A549 (cell line): ENCODE data around the gene FOCAD. TPM values are rescaled to one million over a fixed set of nuclear protein-coding genes. Genes with fewer than 3 reads are reported as not detected.

Experiments used
- ATAC-seq, 2 experiments: fragments of 200-7000 bp in 1 of 2; fragments of >200 bp in 1 of 2; cut with Nextera tagmentation in 1 of 2; cut with Tn5 transposase in 1 of 2; 3 replicates each; pipeline versions ENCODE4 v1.8.0 to v1.9.1; 2018 to 2020; ENCODE audit warnings: mild to moderate bottlenecking in 1 of 2, moderate library complexity in 1 of 2
- CTCF ChIA-PET: fragments of 300-600 bp; sonication (Branson Sonifier 250); formaldehyde crosslinking; extraction: SDS; loops from one replicate; lab custom pipeline; 2021; ENCODE audit warnings: antibody characterized with exemption, inconsistent platforms; lab: Yijun Ruan, JAX
- POLR2A ChIA-PET: fragments of 350-600 bp; formaldehyde crosslinking; extraction: SDS; loops from one replicate; lab custom pipeline; 2021; ENCODE audit warnings: antibody characterized with exemption, inconsistent platforms; lab: Yijun Ruan, JAX
- DNase-seq, 2 experiments: peaks; one replicate each; pipeline versions ENCODE4 v3.0.0 to v3.0.0-alpha.2; 2011 to 2016; ENCODE audit warnings: low read depth in 1 of 2, low spot score in 1 of 2
- FAIRE-seq: peaks from 2 replicates; lab custom pipeline; 2011; peaks lifted over from hg19 to GRCh38; lab: Jason Lieb, UNC
- H3K27ac ChIP-seq, 2 experiments: fragments of >200 bp; sonication (Bioruptor Twin); formaldehyde crosslinking; 3 replicates each; pipeline ENCODE4 v1.5.1; 2016 to 2017
- H3K4me1 ChIP-seq: fragments of >200 bp; sonication (Bioruptor Twin); formaldehyde crosslinking; 3 replicates; pipeline ENCODE4 v1.6.1; 2016
- H3K4me2 ChIP-seq: fragments of >200 bp; sonication (Bioruptor Twin); formaldehyde crosslinking; 3 replicates; pipeline ENCODE4 v1.6.1; 2016
- H3K4me3 ChIP-seq: fragments of >200 bp; sonication (Bioruptor Twin); formaldehyde crosslinking; 3 replicates; pipeline ENCODE4 v1.5.1; 2016
- H3K9me3 ChIP-seq: fragments of >200 bp; sonication (Bioruptor Twin); formaldehyde crosslinking; 3 replicates; pipeline ENCODE4 v1.6.1; 2016
- CBX8 ChIP-seq: fragments of 200-600 bp; sonication (generic); IDR thresholded peaks from 2 replicates; pipeline ENCODE4 v1.6.1; 2016
- CEBPB ChIP-seq, 2 experiments: fragments of >200 bp in 1 of 2; sonication (Bioruptor Twin) in 1 of 2; formaldehyde crosslinking in 1 of 2; IDR thresholded peaks; 2 replicates each; pipeline ENCODE4 v1.6.1; 2012 to 2016
- EHF ChIP-seq: fragments of 250-450 bp; sonication (Bioruptor Pico); IDR thresholded peaks from 2 replicates; pipeline ENCODE4 v1.5.0; 2020; ENCODE audit warnings: mild to moderate bottlenecking
- HEYL ChIP-seq: fragments of 250-450 bp; sonication (Bioruptor Pico); IDR thresholded peaks from 2 replicates; pipeline ENCODE4 v1.8.0; 2021; ENCODE audit warnings: mild to moderate bottlenecking, moderate library complexity
- HOXA7 ChIP-seq: fragments of 250-450 bp; sonication (Bioruptor Pico); IDR thresholded peaks from 2 replicates; pipeline ENCODE4 v1.5.0; 2020; ENCODE audit warnings: mild to moderate bottlenecking, moderate library complexity
- HOXB5 ChIP-seq: fragments of 250-450 bp; sonication (Bioruptor Pico); IDR thresholded peaks from 2 replicates; pipeline ENCODE4 v1.5.0; 2020; ENCODE audit warnings: mild to moderate bottlenecking, moderate library complexity
- JUNB ChIP-seq: fragments of >200 bp; sonication (Bioruptor Twin); formaldehyde crosslinking; IDR thresholded peaks from 2 replicates; pipeline ENCODE4 v1.6.1; 2016
- NPAS2 ChIP-seq: fragments of 250-450 bp; sonication (Bioruptor Pico); IDR thresholded peaks from 2 replicates; pipeline ENCODE4 v1.8.0; 2022; ENCODE audit warnings: mild to moderate bottlenecking, moderate library complexity, borderline replicate concordance
- POLR2AphosphoS2 ChIP-seq: conservative IDR thresholded peaks from 2 replicates; pipeline ENCODE4 v1.6.1; 2012; ENCODE audit warnings: low read length, improper control_type of control experiment, inconsistent platforms
- SMC3 ChIP-seq: fragments of >200 bp; sonication (Bioruptor Twin); formaldehyde crosslinking; IDR thresholded peaks from 3 replicates; pipeline ENCODE4 v1.6.1; 2018; ENCODE audit warnings: inconsistent platforms
- WGBS: methylation state at CpG from one replicate; pipeline ENCODE4 v1.1.6; 2017; ENCODE audit errors: missing lambda C conversion rate; 5-methylcytosine and 5-hydroxymethylcytosine counted together
- polyA plus RNA-seq, 4 experiments: library from polyadenylated mRNA; depleted of rRNA in 3 of 4; stranded (reverse); fragments of >200 nt; fragmentation: RNase III in 1 of 4; extraction: RNeasy Plus Mini Kit Qiagen cat#74134 plus additional on column Dnase treatment in 1 of 4; gene quantifications; 2 replicates in 3 of 4; 3 replicates in 1 of 4; pipeline ENCODE4 v1.2.3, GENCODE V29; 2011 to 2017
- TF ChIP-seq, protein P1 (sequence below): IDR thresholded peaks from 2 replicates; pipeline ENCODE4 v1.6.1; 2012
- TF ChIP-seq, protein P2 (sequence below): IDR thresholded peaks from 2 replicates; pipeline ENCODE4 v1.6.1; 2012
- TF ChIP-seq, protein P3 (sequence below): fragments of 200-600 bp; sonication (generic); IDR thresholded peaks from 2 replicates; pipeline ENCODE4 v1.6.1; 2016; ENCODE audit warnings: antibody characterized with exemption, mild to moderate bottlenecking, moderate library complexity
- TF ChIP-seq, protein P4 (sequence below): fragments of >200 bp; sonication (Bioruptor Twin); formaldehyde crosslinking; IDR thresholded peaks from 2 replicates; pipeline ENCODE4 v1.6.1; 2016
- TF ChIP-seq, protein P5 (sequence below): fragments of >200 bp; sonication (Bioruptor Twin); formaldehyde crosslinking; IDR thresholded peaks from 3 replicates; pipeline ENCODE4 v1.5.1; 2016
- TF ChIP-seq, protein P6 (sequence below): fragments of 450-650 bp; IDR thresholded peaks from 2 replicates; pipeline ENCODE4 v1.6.1; 2014; ENCODE audit warnings: antibody characterized with exemption
- TF ChIP-seq, protein P7 (sequence below): fragments of 250-450 bp; sonication (Bioruptor Pico); IDR thresholded peaks from 2 replicates; pipeline ENCODE4 v1.5.0; 2020; ENCODE audit warnings: low read depth, mild to moderate bottlenecking, moderate library complexity

Gene FOCAD
- polyA plus RNA-seq, 2 of the 4 experiments (the other 2 are of a cell fraction): 22.0 to 53.8 TPM

DNA sequence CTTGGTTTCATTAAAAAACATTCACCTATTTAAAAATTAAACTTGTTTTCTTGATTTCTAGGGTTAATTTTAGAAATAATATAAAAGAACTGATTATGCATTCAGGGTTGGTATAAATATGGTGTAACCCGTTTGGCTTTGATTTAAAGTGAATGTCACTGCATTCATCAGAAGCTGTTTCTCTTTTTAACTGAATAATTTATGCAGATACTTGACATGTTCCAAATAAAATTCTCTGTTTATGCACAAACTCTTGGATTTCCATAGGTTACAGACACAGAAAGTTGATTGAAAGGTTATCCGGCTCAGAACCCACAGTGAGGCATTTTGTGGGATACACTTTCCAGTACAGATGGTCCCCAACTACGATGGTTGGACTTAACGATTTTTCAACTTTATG, 186.1 kb downstream of the FOCAD start:
- ChIA-PET CTCF (interaction anchor here (1.0 kb wide), 1 partner anchor 71 kb away, joined by 3 read pairs; no protein-coding TSS in a partner anchor), POLR2A (no interaction called here)
- Histone ChIP-seq H3K4me3 (no peak overlapping the region), H3K9me3 (no peaks in the 10 kb centered on the region), H3K27ac (no peak overlapping the region), H3K4me2 (no peak overlapping the region), H3K4me1 (no peaks in the 10 kb centered on the region)
- no peak for ATAC-seq
- DNase-seq: no peak
- TF ChIP-seq, protein P1, sequence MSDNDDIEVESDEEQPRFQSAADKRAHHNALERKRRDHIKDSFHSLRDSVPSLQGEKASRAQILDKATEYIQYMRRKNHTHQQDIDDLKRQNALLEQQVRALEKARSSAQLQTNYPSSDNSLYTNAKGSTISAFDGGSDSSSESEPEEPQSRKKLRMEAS: no peak
- no peak for TF ChIP-seq HOXB5 (CRISPR knock-in tag)
- no peak for TF ChIP-seq JUNB
- TF ChIP-seq HEYL (CRISPR knock-in tag): no peak
- no peak for TF ChIP-seq EHF (CRISPR knock-in tag)
- TF ChIP-seq POLR2AphosphoS2: no peak
- no peak for TF ChIP-seq NPAS2 (CRISPR knock-in tag)
- no peak for TF ChIP-seq SMC3
- TF ChIP-seq, protein P2, sequence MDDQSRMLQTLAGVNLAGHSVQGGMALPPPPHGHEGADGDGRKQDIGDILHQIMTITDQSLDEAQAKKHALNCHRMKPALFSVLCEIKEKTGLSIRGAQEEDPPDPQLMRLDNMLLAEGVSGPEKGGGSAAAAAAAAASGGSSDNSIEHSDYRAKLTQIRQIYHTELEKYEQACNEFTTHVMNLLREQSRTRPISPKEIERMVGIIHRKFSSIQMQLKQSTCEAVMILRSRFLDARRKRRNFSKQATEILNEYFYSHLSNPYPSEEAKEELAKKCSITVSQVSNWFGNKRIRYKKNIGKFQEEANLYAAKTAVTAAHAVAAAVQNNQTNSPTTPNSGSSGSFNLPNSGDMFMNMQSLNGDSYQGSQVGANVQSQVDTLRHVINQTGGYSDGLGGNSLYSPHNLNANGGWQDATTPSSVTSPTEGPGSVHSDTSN: no peak
- TF ChIP-seq, protein P3, sequence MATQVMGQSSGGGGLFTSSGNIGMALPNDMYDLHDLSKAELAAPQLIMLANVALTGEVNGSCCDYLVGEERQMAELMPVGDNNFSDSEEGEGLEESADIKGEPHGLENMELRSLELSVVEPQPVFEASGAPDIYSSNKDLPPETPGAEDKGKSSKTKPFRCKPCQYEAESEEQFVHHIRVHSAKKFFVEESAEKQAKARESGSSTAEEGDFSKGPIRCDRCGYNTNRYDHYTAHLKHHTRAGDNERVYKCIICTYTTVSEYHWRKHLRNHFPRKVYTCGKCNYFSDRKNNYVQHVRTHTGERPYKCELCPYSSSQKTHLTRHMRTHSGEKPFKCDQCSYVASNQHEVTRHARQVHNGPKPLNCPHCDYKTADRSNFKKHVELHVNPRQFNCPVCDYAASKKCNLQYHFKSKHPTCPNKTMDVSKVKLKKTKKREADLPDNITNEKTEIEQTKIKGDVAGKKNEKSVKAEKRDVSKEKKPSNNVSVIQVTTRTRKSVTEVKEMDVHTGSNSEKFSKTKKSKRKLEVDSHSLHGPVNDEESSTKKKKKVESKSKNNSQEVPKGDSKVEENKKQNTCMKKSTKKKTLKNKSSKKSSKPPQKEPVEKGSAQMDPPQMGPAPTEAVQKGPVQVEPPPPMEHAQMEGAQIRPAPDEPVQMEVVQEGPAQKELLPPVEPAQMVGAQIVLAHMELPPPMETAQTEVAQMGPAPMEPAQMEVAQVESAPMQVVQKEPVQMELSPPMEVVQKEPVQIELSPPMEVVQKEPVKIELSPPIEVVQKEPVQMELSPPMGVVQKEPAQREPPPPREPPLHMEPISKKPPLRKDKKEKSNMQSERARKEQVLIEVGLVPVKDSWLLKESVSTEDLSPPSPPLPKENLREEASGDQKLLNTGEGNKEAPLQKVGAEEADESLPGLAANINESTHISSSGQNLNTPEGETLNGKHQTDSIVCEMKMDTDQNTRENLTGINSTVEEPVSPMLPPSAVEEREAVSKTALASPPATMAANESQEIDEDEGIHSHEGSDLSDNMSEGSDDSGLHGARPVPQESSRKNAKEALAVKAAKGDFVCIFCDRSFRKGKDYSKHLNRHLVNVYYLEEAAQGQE: no peak
- TF ChIP-seq, protein P4, sequence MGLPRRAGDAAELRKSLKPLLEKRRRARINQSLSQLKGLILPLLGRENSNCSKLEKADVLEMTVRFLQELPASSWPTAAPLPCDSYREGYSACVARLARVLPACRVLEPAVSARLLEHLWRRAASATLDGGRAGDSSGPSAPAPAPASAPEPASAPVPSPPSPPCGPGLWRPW: no peak
- TF ChIP-seq HOXA7 (CRISPR knock-in tag): no peak
- TF ChIP-seq, protein P5, sequence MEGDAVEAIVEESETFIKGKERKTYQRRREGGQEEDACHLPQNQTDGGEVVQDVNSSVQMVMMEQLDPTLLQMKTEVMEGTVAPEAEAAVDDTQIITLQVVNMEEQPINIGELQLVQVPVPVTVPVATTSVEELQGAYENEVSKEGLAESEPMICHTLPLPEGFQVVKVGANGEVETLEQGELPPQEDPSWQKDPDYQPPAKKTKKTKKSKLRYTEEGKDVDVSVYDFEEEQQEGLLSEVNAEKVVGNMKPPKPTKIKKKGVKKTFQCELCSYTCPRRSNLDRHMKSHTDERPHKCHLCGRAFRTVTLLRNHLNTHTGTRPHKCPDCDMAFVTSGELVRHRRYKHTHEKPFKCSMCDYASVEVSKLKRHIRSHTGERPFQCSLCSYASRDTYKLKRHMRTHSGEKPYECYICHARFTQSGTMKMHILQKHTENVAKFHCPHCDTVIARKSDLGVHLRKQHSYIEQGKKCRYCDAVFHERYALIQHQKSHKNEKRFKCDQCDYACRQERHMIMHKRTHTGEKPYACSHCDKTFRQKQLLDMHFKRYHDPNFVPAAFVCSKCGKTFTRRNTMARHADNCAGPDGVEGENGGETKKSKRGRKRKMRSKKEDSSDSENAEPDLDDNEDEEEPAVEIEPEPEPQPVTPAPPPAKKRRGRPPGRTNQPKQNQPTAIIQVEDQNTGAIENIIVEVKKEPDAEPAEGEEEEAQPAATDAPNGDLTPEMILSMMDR: no peak
- TF ChIP-seq CBX8: no peak
- TF ChIP-seq, protein P6, sequence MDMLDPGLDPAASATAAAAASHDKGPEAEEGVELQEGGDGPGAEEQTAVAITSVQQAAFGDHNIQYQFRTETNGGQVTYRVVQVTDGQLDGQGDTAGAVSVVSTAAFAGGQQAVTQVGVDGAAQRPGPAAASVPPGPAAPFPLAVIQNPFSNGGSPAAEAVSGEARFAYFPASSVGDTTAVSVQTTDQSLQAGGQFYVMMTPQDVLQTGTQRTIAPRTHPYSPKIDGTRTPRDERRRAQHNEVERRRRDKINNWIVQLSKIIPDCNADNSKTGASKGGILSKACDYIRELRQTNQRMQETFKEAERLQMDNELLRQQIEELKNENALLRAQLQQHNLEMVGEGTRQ: no peak
- FAIRE-seq: peak; percentile 23
- WGBS: 91% methylated on average over 4 of the region's 4 CpGs

DNA sequence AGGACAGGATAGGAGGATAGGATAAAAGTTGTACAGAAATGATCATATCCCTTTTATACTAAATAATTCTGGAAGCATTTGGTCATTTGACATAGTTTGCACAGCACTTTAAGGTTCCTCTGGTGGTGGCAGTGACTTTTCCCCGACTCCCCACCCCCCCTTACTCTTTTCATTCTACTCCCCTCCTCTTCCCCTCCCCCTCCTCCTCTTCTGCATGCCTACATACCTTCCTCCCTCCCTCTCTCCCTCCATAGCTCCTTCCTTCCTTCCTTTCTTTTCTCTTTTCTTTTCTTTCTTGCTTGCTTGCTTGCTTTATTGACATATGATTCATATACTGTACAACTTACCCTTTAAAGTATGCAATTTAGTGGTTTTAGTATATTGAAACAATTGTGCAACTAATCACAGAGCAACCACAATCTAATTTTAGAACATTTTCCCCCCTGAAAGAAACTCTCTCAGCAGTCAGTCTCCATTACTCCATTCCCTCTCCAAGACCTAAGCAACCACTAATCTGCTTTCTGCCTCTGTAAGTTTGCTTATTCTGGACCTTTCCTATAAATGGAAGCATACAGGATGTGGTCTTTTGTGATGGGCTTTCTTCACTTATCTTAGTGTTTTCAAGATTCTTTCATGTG, 188.4 kb downstream of the FOCAD start:
- ATAC-seq: no peak
- TF ChIP-seq, protein P7, sequence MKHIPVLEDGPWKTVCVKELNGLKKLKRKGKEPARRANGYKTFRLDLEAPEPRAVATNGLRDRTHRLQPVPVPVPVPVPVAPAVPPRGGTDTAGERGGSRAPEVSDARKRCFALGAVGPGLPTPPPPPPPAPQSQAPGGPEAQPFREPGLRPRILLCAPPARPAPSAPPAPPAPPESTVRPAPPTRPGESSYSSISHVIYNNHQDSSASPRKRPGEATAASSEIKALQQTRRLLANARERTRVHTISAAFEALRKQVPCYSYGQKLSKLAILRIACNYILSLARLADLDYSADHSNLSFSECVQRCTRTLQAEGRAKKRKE (CRISPR knock-in tag): no peak
- no peak for TF ChIP-seq CEBPB (IDR thresholded peaks at IDR 0.05)
- no peak overlapping the region for H3K27ac ChIP-seq
- H3K4me2 ChIP-seq: no peak overlapping the region
- CTCF ChIA-PET: interaction anchor here (0.6 kb wide), 1 partner anchor 35 kb away, joined by 3 read pairs; no protein-coding TSS in a partner anchor
- 21% methylated on average over 1 of the region's 1 CpG for WGBS
- no peak for DNase-seq
- FAIRE-seq: no peak
- H3K4me1 ChIP-seq: no peaks in the 10 kb centered on the region
- POLR2A ChIA-PET: no interaction called here
- H3K4me3 ChIP-seq: no peak overlapping the region
- no peaks in the 10 kb centered on the region for H3K9me3 ChIP-seq
